GM21528 (cell line): Measurements from ENCODE around the gene ARHGAP18.
"Not testable (repeated sequence)": the region's sequence is repeated elsewhere in the genome, so short reads cannot be mapped to it uniquely, and the experiment has no call there.

ENCODE experiments used
- ATAC-seq: cut with Tn5 transposase; IDR thresholded peaks from one replicate; pipeline ENCODE4 v1.9.1; 2021; ENCODE audit warnings: mild to moderate bottlenecking, moderate library complexity; ENCODE audit not compliant: unreplicated experiment, low FRiP score

Gene ARHGAP18

DNA sequence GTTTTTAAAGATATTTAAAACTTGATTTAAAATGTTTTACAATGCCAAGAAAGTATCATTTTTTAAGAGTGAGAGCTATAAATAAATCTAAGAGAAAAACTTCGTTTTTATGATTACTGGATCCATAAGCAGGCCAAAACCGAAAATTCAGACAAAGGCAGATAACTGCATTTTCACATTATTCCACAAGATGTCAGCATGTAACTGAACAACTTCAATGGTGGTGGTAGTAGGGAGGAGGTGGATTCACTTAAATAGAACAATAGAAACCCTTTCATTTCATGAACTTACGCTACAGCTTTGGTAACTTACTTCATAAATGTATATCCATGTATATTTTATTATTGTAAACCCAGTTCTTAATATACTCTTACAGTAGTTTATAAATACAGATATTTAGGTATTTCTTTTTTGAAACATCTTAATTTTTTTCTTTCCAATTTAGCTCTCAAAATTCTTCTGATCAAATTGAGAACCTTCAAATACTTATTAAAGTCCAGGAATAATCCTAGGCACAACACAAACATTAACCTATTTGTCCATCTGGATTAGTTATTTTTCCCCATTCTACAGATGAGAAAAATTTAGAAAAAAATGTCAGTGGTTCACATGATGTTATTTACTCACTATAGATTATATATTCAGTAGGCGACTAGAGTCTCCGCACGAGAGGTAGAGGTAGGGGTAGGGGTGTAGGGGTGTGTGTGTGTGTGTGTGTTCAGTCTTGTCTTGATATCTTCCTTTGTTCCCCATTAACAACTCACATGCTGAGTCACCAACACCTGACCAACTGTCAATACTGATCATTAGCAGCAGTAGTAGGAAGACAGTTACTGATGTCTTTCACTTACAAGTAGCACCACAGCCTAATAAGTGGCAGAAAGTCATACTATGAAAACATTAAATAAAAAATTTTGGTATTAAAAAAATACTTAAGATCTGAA lies 111.5 kb downstream of the ARHGAP18 start:
- ATAC-seq = peak; percentile 69

GRCh38 chr6:129597023-129597713 lies 112.8 kb downstream of the ARHGAP18 start:
- ATAC-seq = no peak

DNA sequence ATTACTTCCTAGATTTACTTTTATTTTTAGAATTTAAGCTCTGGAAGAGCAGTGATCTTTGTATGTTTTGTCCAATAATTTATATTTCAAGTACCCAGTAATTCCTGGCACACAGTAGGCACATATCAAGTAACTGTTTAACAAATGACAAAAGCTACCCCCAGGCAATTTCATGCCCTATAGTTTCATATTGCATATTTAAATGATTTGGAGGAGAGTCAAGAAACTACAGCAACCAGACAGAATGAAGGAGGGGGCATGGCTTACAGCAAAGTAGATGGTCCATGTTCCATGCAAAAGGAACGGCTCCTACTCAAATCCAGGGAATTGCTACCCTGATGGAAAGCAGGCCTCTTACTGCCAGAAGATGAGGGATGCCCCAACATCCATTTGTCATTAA lies 113.5 kb downstream of the ARHGAP18 start:
- no peak for ATAC-seq

DNA sequence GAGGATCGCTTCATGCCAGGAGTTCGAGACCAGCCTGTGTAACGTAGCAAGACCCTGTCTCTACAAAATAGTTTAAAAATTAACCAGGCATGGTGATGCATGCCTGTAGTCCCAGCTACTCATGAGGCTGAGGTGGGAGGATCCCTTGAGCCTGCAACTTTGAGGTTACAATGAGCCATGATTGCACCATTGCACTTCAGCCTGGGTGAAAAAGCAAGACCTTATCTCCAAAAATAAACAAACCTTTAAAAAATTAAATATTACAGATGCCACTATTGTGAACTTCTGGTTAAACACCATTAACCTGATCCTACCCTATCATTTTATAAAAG lies 116.8 kb downstream of the ARHGAP18 start:
- no peak for ATAC-seq

- no peak for ATAC-seq
These were observed 117.3 kb downstream of the ARHGAP18 start for GRCh38 chr6:129592516-129593232.

GRCh38 chr6:129590408-129591022 lies 119.5 kb downstream of the ARHGAP18 start:
- no peak for ATAC-seq

- no peak for ATAC-seq
These were observed 123.2 kb downstream of the ARHGAP18 start for GRCh38 chr6:129586815-129587214.

DNA sequence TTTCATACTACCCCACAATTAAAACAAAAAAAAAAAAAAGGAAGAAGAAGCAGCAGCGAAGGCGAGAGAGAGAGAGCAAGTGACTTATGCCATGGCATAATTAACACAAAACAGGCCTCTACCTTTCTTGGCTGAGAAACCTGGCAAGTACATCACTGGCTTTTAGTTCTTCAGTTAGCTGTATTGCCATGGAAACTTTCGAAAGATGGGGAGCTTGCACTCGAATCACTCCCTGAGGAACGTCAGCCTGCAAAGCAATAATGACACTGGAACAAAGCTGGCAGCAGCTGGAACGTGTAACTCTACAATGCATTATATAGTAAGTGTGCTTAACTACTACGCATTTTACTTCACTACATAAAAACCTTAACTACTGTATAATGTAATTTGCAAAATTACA lies 126.1 kb downstream of the ARHGAP18 start:
- no peak for ATAC-seq

DNA sequence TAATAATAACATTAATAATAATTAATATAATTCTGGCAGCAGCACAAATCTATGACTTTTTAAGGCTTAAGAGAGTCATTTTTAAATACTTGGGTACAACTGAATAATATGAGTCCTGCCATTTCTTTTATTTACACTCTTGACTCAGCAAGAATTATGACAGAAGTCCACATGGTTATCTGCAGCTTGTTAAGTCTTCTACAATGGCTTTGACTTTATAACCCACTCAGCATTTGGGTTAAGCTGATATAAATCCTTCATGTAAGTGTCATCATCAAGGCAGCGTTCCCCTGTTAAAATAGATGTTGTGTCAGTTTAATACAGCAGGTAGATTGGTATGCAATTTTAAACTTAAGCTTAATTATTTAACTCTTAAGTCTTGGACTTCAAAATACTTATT lies 131.7 kb downstream of the ARHGAP18 start:
- ATAC-seq = no peak

- ATAC-seq = no peak
These were observed 132.3 kb downstream of the ARHGAP18 start for GRCh38 chr6:129577691-129578090.

- ATAC-seq = no peak
These were observed 133.5 kb downstream of the ARHGAP18 start for GRCh38 chr6:129576456-129576855.

DNA sequence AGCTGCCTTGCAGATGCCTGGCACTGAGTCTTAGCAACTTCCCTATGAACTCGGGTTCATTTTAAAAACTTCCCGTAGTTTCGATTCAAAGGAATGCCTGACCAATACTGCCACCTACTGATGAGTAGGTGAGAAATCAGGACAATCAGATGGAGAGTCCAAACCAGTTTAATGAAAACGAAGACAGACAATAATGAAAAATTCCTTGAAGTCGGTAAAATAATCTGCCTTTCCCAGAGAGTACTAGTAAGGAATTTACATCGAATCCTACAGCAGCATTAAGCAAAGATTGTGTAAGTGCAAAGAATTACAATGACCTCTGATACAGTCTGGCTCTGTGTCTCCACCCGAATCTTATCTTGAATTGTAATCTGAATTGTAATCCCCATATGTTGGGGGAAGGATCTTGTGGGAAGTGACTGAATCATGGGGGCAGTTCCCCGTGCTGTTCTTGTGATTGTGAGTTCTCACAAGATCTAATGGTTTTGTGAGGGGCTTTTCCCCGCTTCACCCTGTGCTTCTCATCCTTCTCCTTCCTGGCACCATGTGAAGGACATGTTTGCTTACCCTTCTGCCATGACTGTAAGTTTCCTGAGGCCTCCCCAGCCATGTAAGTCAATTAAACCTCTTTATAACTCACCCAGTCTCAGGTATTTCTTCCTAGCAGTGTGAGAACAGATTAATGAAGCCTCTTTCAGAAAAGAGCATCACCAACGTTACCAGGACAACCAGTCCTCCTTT lies 134.4 kb downstream of the ARHGAP18 start:
- no peak for ATAC-seq

GRCh38 chr6:129574605-129575004 lies 135.4 kb downstream of the ARHGAP18 start:
- ATAC-seq = not testable (repeated sequence)

- ATAC-seq = not testable (repeated sequence)
These were observed 139.0 kb downstream of the ARHGAP18 start for GRCh38 chr6:129570929-129571328.

- no peak for ATAC-seq
These were observed 142.0 kb downstream of the ARHGAP18 start for GRCh38 chr6:129568015-129568414.

DNA sequence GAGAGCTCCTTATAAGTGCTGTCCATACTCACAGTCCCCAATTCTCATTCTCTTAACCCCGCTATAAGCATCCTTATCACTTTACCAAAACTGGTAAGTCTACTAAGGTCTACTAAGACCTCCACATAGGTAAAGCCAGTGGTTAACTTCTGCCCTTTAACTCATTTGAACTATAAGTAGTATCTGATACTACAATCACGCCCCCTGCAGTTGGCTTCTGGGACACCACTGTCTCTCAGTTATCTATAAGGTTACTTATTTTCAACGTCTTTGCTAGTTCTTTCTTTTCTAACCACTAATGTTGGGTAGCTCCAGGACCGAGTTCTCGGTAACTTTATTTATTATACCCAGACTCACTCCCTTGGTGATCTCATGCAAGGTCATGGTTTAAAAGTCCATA lies 142.6 kb downstream of the ARHGAP18 start:
- no peak for ATAC-seq

DNA sequence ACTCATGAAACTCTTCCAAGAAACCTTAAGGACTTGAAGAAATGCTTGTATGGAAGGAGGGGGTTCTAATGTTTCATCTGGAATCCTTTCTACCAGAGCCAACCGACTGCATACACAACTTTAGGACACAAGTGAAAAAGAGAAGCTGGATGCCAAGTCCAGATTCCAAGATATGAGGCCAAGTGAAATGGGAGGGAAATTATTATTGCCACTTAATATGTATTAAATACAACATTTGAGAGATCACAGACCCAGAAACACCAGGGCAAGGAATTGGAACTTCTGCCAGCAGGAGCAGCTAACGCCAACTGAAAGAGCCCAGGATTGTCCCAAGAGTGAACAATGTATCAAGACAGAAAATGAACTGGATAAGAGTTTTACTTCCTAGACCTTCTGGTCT lies 144.2 kb downstream of the ARHGAP18 start:
- ATAC-seq = no peak

DNA sequence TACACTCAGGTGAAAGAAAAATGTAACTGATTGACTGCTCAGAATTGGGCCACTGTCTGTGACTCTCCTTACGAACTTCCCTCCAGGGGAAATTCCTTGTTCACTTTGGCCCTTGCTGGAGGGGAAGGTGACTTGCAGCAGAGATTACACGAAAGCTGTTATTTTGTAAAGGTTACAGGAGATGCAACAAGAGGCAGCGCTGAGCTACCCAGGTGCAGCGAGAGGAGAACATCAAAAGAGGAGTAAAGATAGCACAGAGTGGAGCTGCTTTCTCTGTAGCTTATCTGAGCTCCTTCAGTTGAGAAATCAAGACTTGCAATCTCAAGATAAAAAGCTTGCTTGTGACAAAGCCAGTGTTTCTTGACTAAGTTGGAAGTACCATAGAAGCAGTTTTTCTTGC lies 144.6 kb downstream of the ARHGAP18 start:
- no peak for ATAC-seq

DNA sequence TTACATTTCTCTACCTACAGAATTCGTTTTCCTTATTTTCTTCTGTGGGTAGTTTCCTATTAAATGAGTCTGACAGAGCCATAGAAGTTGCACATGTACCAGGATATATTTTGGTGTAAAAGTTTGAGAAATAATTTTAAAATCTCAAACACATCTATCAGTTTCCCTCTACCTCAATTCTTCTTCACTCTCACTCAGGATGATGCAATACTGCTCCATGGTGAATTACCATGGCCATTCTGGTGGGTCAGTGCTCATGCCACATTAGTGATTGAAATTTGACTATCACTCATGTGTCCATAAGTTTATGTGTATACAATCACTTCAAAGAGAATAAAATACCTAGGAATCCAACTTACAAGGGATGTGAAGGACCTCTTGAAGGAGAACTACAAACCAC lies 151.7 kb downstream of the ARHGAP18 start:
- no peak for ATAC-seq

GRCh38 chr6:129555206-129555832 lies 154.7 kb downstream of the ARHGAP18 start:
- no peak for ATAC-seq
